Measurements from ENCODE around the gene VRK2. TPM values are rescaled to one million over a fixed set of nuclear protein-coding genes. Genes with fewer than 3 reads are reported as not detected.

The VRK2 gene
- total and polyA plus RNA-seq, 10 of the 15 experiments (the other 5 are each of a cell fraction or from before 2014, with no cell fraction given) = 26.5 to 78.0 (median 57.3) TPM

GRCh38 chr2:58138396-58139030 is 91.9 kb downstream of the VRK2 start:
- no peaks in the 10 kb centered on the region for H3K9me3 ChIP-seq (replicated peaks; ENCODE audit: control insufficient read depth, insufficient read depth, low read length)
- intact Hi-C loops (cut with micrococcal nuclease; ENCODE audit: unreplicated experiment) (no loop called here), in situ Hi-C loops (cut with MboI) (no loop called here)
- H3K36me3 ChIP-seq (ENCODE audit: control insufficient read depth in 2 of 2, insufficient read depth in 2 of 2, low read length in 1 of 2) = peaks cover 2 to 13% of the 10 kb centered on the region in 2 experiments; a peak in 3 of 4 replicates
- ChIA-PET CTCF (no interaction called here), POLR2A (no interaction called here), SMC1A (ENCODE audit: uncharacterized antibody, unreplicated experiment) (no interaction called here), RAD21 (ENCODE audit: unreplicated experiment) (no interaction called here)
- no peak for TF ChIP-seq NR2C1 (IDR thresholded peaks at IDR 0.05)
- no peak for TF ChIP-seq CBFB (IDR thresholded peaks at IDR 0.05; ENCODE audit: low read depth)
- H2AFZ ChIP-seq (ENCODE audit: control insufficient read depth, low read depth, low read length) = no peak overlapping the region
- no peak overlapping the region for H3K4me3 ChIP-seq
- H3K27me3 ChIP-seq (replicated peaks in 1 of 2; ENCODE audit: control insufficient read depth in 2 of 2, insufficient read depth in 2 of 2, low read length in 1 of 2) = no peaks in the 10 kb centered on the region
- FAIRE-seq = no peak
- H3K4me2 ChIP-seq (ENCODE audit: control insufficient read depth, insufficient read depth) = no peak overlapping the region
- 96% methylated on average over 3 of the region's 3 CpGs for WGBS (ENCODE audit: insufficient coverage, insufficient replicate concordance, low lambda C conversion rate, missing lambda C conversion rate)
- H3K27ac ChIP-seq (ENCODE audit: control insufficient read depth, insufficient read depth) = no peak overlapping the region
- no peak for ATAC-seq
- no peaks in the 10 kb centered on the region for H4K20me1 ChIP-seq (ENCODE audit: control insufficient read depth, insufficient read depth)
- no peaks in the 10 kb centered on the region for H3K4me1 ChIP-seq (ENCODE audit: control insufficient read depth, insufficient read depth, low read length)
- H3K79me2 ChIP-seq (ENCODE audit: control insufficient read depth, insufficient read depth, low read length) = no peaks in the 10 kb centered on the region
- DNase-seq (ENCODE audit: low read depth, low spot score) = no peak
- no peak overlapping the region for H3K9ac ChIP-seq (ENCODE audit: control insufficient read depth, insufficient read depth, low read length)
- BruUV-seq (replicated peaks) = no TSS peak

- ChIA-PET RAD21 (ENCODE audit: unreplicated experiment) (no interaction called here), POLR2A (no interaction called here), CTCF (interaction anchor here (0.6 kb wide), 1 partner anchor 83 kb away, joined by 3 read pairs; no protein-coding TSS in a partner anchor), SMC1A (ENCODE audit: uncharacterized antibody, unreplicated experiment) (no interaction called here)
- Histone ChIP-seq H3K9me3 (replicated peaks; ENCODE audit: control insufficient read depth, insufficient read depth, low read length) (no peaks in the 10 kb centered on the region), H4K20me1 (ENCODE audit: control insufficient read depth, insufficient read depth) (no peaks in the 10 kb centered on the region), H3K36me3 (ENCODE audit: control insufficient read depth in 2 of 2, insufficient read depth in 2 of 2, low read length in 1 of 2) (peaks cover 2 to 13% of the 10 kb centered on the region in 2 experiments; a peak in 3 of 4 replicates), H3K79me2 (ENCODE audit: control insufficient read depth, insufficient read depth, low read length) (no peaks in the 10 kb centered on the region), H3K4me2 (ENCODE audit: control insufficient read depth, insufficient read depth) (no peak overlapping the region), H3K9ac (ENCODE audit: control insufficient read depth, insufficient read depth, low read length) (no peak overlapping the region), H2AFZ (ENCODE audit: control insufficient read depth, low read depth, low read length) (no peak overlapping the region), H3K4me3 (no peak overlapping the region), H3K27ac (ENCODE audit: control insufficient read depth, insufficient read depth) (no peak overlapping the region), H3K4me1 (ENCODE audit: control insufficient read depth, insufficient read depth, low read length) (no peaks in the 10 kb centered on the region), H3K27me3 (replicated peaks in 1 of 2; ENCODE audit: control insufficient read depth in 2 of 2, insufficient read depth in 2 of 2, low read length in 1 of 2) (no peaks in the 10 kb centered on the region)
- in situ Hi-C loops (cut with MboI) (no loop called here), intact Hi-C loops (cut with micrococcal nuclease; ENCODE audit: unreplicated experiment) (no loop called here)
- TF ChIP-seq, protein P1, sequence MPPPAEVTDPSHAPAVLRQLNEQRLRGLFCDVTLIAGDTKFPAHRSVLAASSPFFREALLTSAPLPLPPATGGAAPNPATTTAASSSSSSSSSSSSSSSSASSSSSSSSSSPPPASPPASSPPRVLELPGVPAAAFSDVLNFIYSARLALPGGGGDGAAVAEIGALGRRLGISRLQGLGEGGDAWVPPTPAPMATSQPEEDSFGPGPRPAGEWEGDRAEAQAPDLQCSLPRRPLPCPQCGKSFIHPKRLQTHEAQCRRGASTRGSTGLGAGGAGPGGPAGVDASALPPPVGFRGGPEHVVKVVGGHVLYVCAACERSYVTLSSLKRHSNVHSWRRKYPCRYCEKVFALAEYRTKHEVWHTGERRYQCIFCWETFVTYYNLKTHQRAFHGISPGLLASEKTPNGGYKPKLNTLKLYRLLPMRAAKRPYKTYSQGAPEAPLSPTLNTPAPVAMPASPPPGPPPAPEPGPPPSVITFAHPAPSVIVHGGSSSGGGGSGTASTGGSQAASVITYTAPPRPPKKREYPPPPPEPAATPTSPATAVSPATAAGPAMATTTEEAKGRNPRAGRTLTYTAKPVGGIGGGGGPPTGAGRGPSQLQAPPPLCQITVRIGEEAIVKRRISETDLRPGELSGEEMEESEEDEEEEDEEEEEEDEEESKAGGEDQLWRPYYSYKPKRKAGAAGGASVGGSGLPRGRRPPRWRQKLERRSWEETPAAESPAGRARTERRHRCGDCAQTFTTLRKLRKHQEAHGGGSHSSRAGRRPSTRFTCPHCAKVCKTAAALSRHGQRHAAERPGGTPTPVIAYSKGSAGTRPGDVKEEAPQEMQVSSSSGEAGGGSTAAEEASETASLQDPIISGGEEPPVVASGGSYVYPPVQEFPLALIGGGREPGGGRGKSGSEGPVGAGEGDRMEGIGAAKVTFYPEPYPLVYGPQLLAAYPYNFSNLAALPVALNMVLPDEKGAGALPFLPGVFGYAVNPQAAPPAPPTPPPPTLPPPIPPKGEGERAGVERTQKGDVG (CRISPR knock-in tag; IDR thresholded peaks at IDR 0.05) = no peak
- TF ChIP-seq PAX8 (IDR thresholded peaks at IDR 0.05) (no peak), ZBED1 (IDR thresholded peaks at IDR 0.05; ENCODE audit: borderline replicate concordance) (no peak), RFX5 (IDR thresholded peaks at IDR 0.05; ENCODE audit: low read depth, low read length) (no peak), TARDBP (IDR thresholded peaks at IDR 0.05; ENCODE audit: borderline replicate concordance) (no peak), KAT2A (conservative IDR thresholded peaks at IDR 0.05; ENCODE audit: control insufficient read depth, low read depth, low read length) (no peak), NRF1 (conservative IDR thresholded peaks at IDR 0.05; ENCODE audit: low read depth, low read length) (no peak)
- DNase-seq (ENCODE audit: low read depth, low spot score) (no peak), ATAC-seq (no peak), FAIRE-seq (no peak)
- no TSS peak for BruUV-seq (replicated peaks)
- 97% methylated on average over 3 of the region's 3 CpGs for WGBS (ENCODE audit: insufficient coverage, insufficient replicate concordance, low lambda C conversion rate, missing lambda C conversion rate)
Observed at GRCh38 chr2:58140508-58141072, 94.0 kb downstream of the VRK2 start.
